HepG2 (cell line): ENCODE results near the gene SLC12A3. TPM values are rescaled to one million over a fixed set of nuclear protein-coding genes. Genes with fewer than 3 reads are reported as not detected.
A peak's percentile ranks its signal among the peaks of the same experiment; 100 is the strongest.

Experiments
- ATAC-seq: fragments of 200-7000 bp; cut with Tn5 transposase; 3 replicates; pipeline ENCODE4 v1.9.1; 2020; ENCODE audit warnings: mild to moderate bottlenecking, moderate library complexity
- BruUV-seq: library from RNA; stranded (reverse); fragments of 400-500 nt; replicated peaks from 2 replicates; lab custom pipeline; 2021; lab: Mats Ljungman, UMichigan
- CTCF ChIA-PET: fragments of 300-600 bp; formaldehyde crosslinking; extraction: SDS; loops from one replicate; lab custom pipeline; 2021; ENCODE audit warnings: low total read pairs, inconsistent platforms, low intra/inter-chr PET ratio; lab: Yijun Ruan, JAX
- POLR2A ChIA-PET: fragments of 350-600 bp; sonication (Branson Sonifier 250); formaldehyde crosslinking; loops from one replicate; lab custom pipeline; 2020; ENCODE audit warnings: antibody characterized with exemption, inconsistent platforms; lab: Yijun Ruan, JAX
- DNase-seq: peaks from one replicate; pipeline ENCODE4 v3.0.0-alpha.2; 2015; ENCODE audit warnings: low spot score
- FAIRE-seq: peaks from 3 replicates; lab custom pipeline; 2011; peaks lifted over from hg19 to GRCh38; lab: Jason Lieb, UNC
- H2AFZ ChIP-seq: one replicate; pipeline ENCODE4 v1.6.1; 2011; ENCODE audit warnings: low read length, inconsistent platforms
- H3K27ac ChIP-seq: fragments of 300-600 bp; 3 replicates; pipeline ENCODE4 v1.8.0; 2011; ENCODE audit warnings: mixed run types, mild to moderate bottlenecking, mixed read lengths, low read length, inconsistent platforms; ENCODE audit not compliant: insufficient read depth; ENCODE audit errors: extremely low read length
- H3K27me3 ChIP-seq, 2 experiments: fragments of 200-600 bp in 1 of 2; 2 replicates in 1 of 2; 3 replicates in 1 of 2; pipeline versions ENCODE4 v1.6.0 to v1.8.0; 2011; ENCODE audit warnings: low read length in 2 of 2, mild to moderate bottlenecking in 2 of 2, moderate library complexity in 2 of 2, inconsistent platforms in 1 of 2; ENCODE audit not compliant: insufficient read depth in 2 of 2, control insufficient read depth in 1 of 2
- H3K36me3 ChIP-seq, 2 experiments: fragments of 200-600 bp in 1 of 2; replicated peaks in 1 of 2; 2 replicates in 1 of 2; 3 replicates in 1 of 2; pipeline versions ENCODE4 v1.5.1 to v1.8.0; 2011; ENCODE audit warnings: low read length in 2 of 2, inconsistent platforms in 1 of 2; ENCODE audit not compliant: insufficient read depth in 2 of 2, control insufficient read depth in 1 of 2
- H3K4me1 ChIP-seq: 2 replicates; pipeline ENCODE4 v1.5.1; 2012; ENCODE audit warnings: low read length, inconsistent platforms; ENCODE audit not compliant: insufficient read depth
- H3K4me2 ChIP-seq: 2 replicates; pipeline ENCODE4 v1.6.0; 2011; ENCODE audit warnings: low read depth, low read length, inconsistent platforms
- H3K4me3 ChIP-seq, 3 experiments: fragments of 200-600 bp in 1 of 3; sonication (generic), shearing (Covaris generic) in 1 of 3; replicated peaks in 1 of 3; 2 replicates each; pipeline ENCODE4 v1.5.1; 2011 to 2016; ENCODE audit warnings: low read length in 3 of 3, inconsistent platforms in 2 of 3, low read depth in 2 of 3, mild to moderate bottlenecking in 2 of 3, control low read depth in 1 of 3, mixed read lengths in 1 of 3; ENCODE audit not compliant: insufficient read depth in 1 of 3
- H3K79me2 ChIP-seq: one replicate; pipeline ENCODE4 v1.6.1; 2011; ENCODE audit warnings: low read length, inconsistent platforms; ENCODE audit not compliant: insufficient read depth
- H3K9ac ChIP-seq: 2 replicates; pipeline ENCODE4 v1.6.0; 2011; ENCODE audit warnings: mild to moderate bottlenecking, low read depth, low read length, inconsistent platforms; ENCODE audit not compliant: insufficient read depth
- H3K9me3 ChIP-seq: 2 replicates; pipeline ENCODE4 v1.5.1; 2012; ENCODE audit warnings: mild to moderate bottlenecking, low read length
- H4K20me1 ChIP-seq: 2 replicates; pipeline ENCODE4 v1.6.0; 2011; ENCODE audit warnings: inconsistent platforms, mild to moderate bottlenecking, low read length, moderate library complexity; ENCODE audit not compliant: insufficient read depth
- BCL6 ChIP-seq: IDR thresholded peaks from 2 replicates; pipeline ENCODE4 v1.6.1; 2016; ENCODE audit warnings: missing genetic modification reagents, missing compliant biosample characterization
- CBFB ChIP-seq: sonication (generic); formaldehyde crosslinking; IDR thresholded peaks from 2 replicates; pipeline ENCODE4 v1.4.0; 2020; ENCODE audit warnings: missing genetic modification reagents
- DDIT3 ChIP-seq: sonication (generic); formaldehyde crosslinking; IDR thresholded peaks from 2 replicates; pipeline ENCODE4 v1.4.0; 2020; ENCODE audit warnings: mild to moderate bottlenecking, missing genetic modification reagents
- E2F5 ChIP-seq: sonication (generic); formaldehyde crosslinking; conservative IDR thresholded peaks from 2 replicates; pipeline ENCODE4 v1.4.0; 2020; ENCODE audit warnings: missing genetic modification reagents
- FIP1L1 ChIP-seq: fragments of 200-400 bp; formaldehyde crosslinking; IDR thresholded peaks from 2 replicates; pipeline ENCODE4 v1.6.1; 2018; ENCODE audit warnings: low read depth, mild to moderate bottlenecking, low read length, moderate library complexity, borderline replicate concordance; ENCODE audit not compliant: insufficient read depth
- HOXA3 ChIP-seq: sonication (generic); formaldehyde crosslinking; IDR thresholded peaks from 2 replicates; pipeline ENCODE4 v1.5.0; 2020; ENCODE audit warnings: missing genetic modification reagents
- MXD3 ChIP-seq: IDR thresholded peaks from 2 replicates; pipeline ENCODE4 v1.6.1; 2016; ENCODE audit warnings: mild to moderate bottlenecking, missing biosample characterization, missing genetic modification reagents
- PITX1 ChIP-seq: sonication (generic); formaldehyde crosslinking; IDR thresholded peaks from 2 replicates; pipeline ENCODE4 v1.5.1; 2020; ENCODE audit warnings: mild to moderate bottlenecking, missing genetic modification reagents
- RBAK ChIP-seq: sonication (generic); formaldehyde crosslinking; IDR thresholded peaks from 2 replicates; pipeline ENCODE4 v1.5.1; 2020; ENCODE audit warnings: mild to moderate bottlenecking, missing genetic modification reagents
- REXO4 ChIP-seq: sonication (generic); formaldehyde crosslinking; IDR thresholded peaks from 2 replicates; pipeline ENCODE4 v1.8.0; 2022; ENCODE audit warnings: missing genetic modification reagents, mild to moderate bottlenecking, borderline replicate concordance
- SRSF9 ChIP-seq: fragments of 200-400 bp; formaldehyde crosslinking; IDR thresholded peaks from 2 replicates; pipeline ENCODE4 v1.6.1; 2018; ENCODE audit warnings: borderline replicate concordance, mild to moderate bottlenecking, low read depth, low read length; ENCODE audit not compliant: insufficient read depth, poor library complexity, severe bottlenecking
- TEAD3 ChIP-seq: optimal IDR thresholded peaks from 2 replicates; pipeline ENCODE3; 2016; ENCODE audit warnings: borderline replicate concordance
- ZFP36L2 ChIP-seq: sonication (generic); formaldehyde crosslinking; IDR thresholded peaks from 2 replicates; pipeline ENCODE4 v1.4.0; 2020; ENCODE audit warnings: missing genetic modification reagents
- ZFP37 ChIP-seq: sonication (generic); formaldehyde crosslinking; IDR thresholded peaks from 2 replicates; pipeline ENCODE4 v1.4.0; 2020; ENCODE audit warnings: missing genetic modification reagents, borderline replicate concordance
- ZNF484 ChIP-seq: sonication (generic); formaldehyde crosslinking; IDR thresholded peaks from 2 replicates; pipeline ENCODE4 v1.5.1; 2020; ENCODE audit warnings: mild to moderate bottlenecking, low read depth, missing genetic modification reagents, borderline replicate concordance
- ZNF512B ChIP-seq: sonication (generic); formaldehyde crosslinking; IDR thresholded peaks from 2 replicates; pipeline ENCODE4 v1.5.1; 2020; ENCODE audit warnings: missing genetic modification reagents, mild to moderate bottlenecking, borderline replicate concordance
- ZNF577 ChIP-seq: sonication (generic); formaldehyde crosslinking; IDR thresholded peaks from 2 replicates; pipeline ENCODE4 v1.4.0; 2020; ENCODE audit warnings: mild to moderate bottlenecking, low read depth, missing genetic modification reagents, borderline replicate concordance
- ZNF724P ChIP-seq: sonication (generic); formaldehyde crosslinking; IDR thresholded peaks from 2 replicates; pipeline ENCODE4 v1.8.0; 2022; ENCODE audit warnings: missing genetic modification reagents, borderline replicate concordance
- ZNF746 ChIP-seq: sonication (generic); formaldehyde crosslinking; IDR thresholded peaks from 2 replicates; pipeline ENCODE4 v1.8.0; 2022; ENCODE audit warnings: mild to moderate bottlenecking, missing genetic modification reagents
- ZNF75D ChIP-seq: sonication (generic); formaldehyde crosslinking; IDR thresholded peaks from 2 replicates; pipeline ENCODE4 v1.8.1; 2023; ENCODE audit warnings: missing genetic modification reagents, mild to moderate bottlenecking, borderline replicate concordance
- WGBS: methylation state at CpG from one replicate; pipeline ENCODE4 v1.1.6; 2017; ENCODE audit warnings: low lambda C conversion rate; 5-methylcytosine and 5-hydroxymethylcytosine counted together
- in situ Hi-C: cut with HindIII; loops from 2 replicates; pipeline ENCODE4 v1.10.0; 2017; ENCODE audit warnings: low pct_unique_long_range_greater_than_20kb; ENCODE audit not compliant: extremely low pct_ligation_motif_present
- intact Hi-C: fragments of 100-400 bp; cut with micrococcal nuclease; formaldehyde crosslinking; loops from one replicate; pipeline ENCODE4 v1.10.0; 2022; ENCODE audit not compliant: unreplicated experiment
- polyA plus RNA-seq, 8 experiments: library from polyadenylated mRNA; depleted of rRNA in 3 of 8; stranded (reverse) in 7 of 8; unstranded in 1 of 8; fragments of >200 nt; fragmentation: Illumina TruSeq in 4 of 8; extraction: Trizol in 4 of 8; gene quantifications; 2 replicates each; pipeline versions ENCODE4 v1.2.1 to v1.2.3, GENCODE V29; 2011 to 2016; ENCODE audit warnings: low read depth in 4 of 8, missing spikeins in 1 of 8, mixed read lengths in 1 of 8; ENCODE audit not compliant: insufficient read depth in 1 of 8
- total RNA-seq, 5 experiments: library from RNA; depleted of rRNA; stranded (reverse); fragments of >200 nt; fragmentation: Illumina TruSeq; extraction: Trizol; gene quantifications; 2 replicates each; pipeline ENCODE4 v1.2.3, GENCODE V29; 2016; ENCODE audit warnings: low read depth in 1 of 5

Gene SLC12A3
- total and polyA plus RNA-seq, 2 of the 13 experiments (the other 11 are each of a cell fraction or from before 2014, with no cell fraction given): 6.2 TPM; not detected in 1

- FAIRE-seq (no peak), DNase-seq (no peak), ATAC-seq (peak; percentile 73)
- H3K4me1 ChIP-seq: peaks cover 57% of the 10 kb centered on the region
- POLR2A ChIA-PET: interaction anchor here (1.0 to 4.3 kb wide), 9 partner anchors 10 to 36 kb away, joined by 3 to 57 read pairs (median 6); partner anchors contain the start of gene HERPUD1
- peak overlapping the region; percentile 90 for H3K4me2 ChIP-seq
- H3K27ac ChIP-seq: no peak overlapping the region
- in situ Hi-C loops (no loop called here), intact Hi-C loops (no loop called here)
- H3K27me3 ChIP-seq: peaks cover 0 to 12% of the 10 kb centered on the region in 2 experiments; a peak in 2 of 5 replicates
- no peak overlapping the region for H3K9ac ChIP-seq
- H4K20me1 ChIP-seq: no peaks in the 10 kb centered on the region
- H3K4me3 ChIP-seq: peak overlapping the region in 1 of 3 experiments; percentile 68; a peak in 2 of 6 replicates
- 38% methylated on average over 19 of the region's 22 CpGs for WGBS
- BruUV-seq: no TSS peak
- no peak overlapping the region for H2AFZ ChIP-seq
- CTCF ChIA-PET: no interaction called here
- H3K9me3 ChIP-seq: no peaks in the 10 kb centered on the region
- H3K79me2 ChIP-seq: no peaks in the 10 kb centered on the region
- no peaks in the 10 kb centered on the region for H3K36me3 ChIP-seq
- TF ChIP-seq ZNF512B (CRISPR knock-in tag) (no peak), ZNF484 (CRISPR knock-in tag) (no peak), CBFB (no peak), PITX1 (CRISPR knock-in tag) (no peak), SRSF9 (no peak), RBAK (CRISPR knock-in tag) (no peak), ZNF577 (CRISPR knock-in tag) (no peak), ZFP37 (CRISPR knock-in tag) (no peak), ZNF75D (no peak), ZFP36L2 (CRISPR knock-in tag) (no peak), E2F5 (no peak), HOXA3 (CRISPR knock-in tag) (peak; percentile 44), ZNF746 (CRISPR knock-in tag) (no peak), REXO4 (CRISPR knock-in tag) (no peak), FIP1L1 (no peak), MXD3 (CRISPR knock-in tag) (0 out of 2 replicates have a peak, but pooled peaks have one; percentile 40), ZNF724P (no peak), BCL6 (no peak), DDIT3 (CRISPR knock-in tag) (no peak), TEAD3 (CRISPR knock-in tag) (peak; percentile 67)
These were observed 47.0 kb downstream of the SLC12A3 start for GRCh38 chr16:56911771-56912571.
